ENCODE measurements around the gene IRF2BP2. TPM values are rescaled to one million over a fixed set of nuclear protein-coding genes. Genes with fewer than 3 reads are reported as not detected.
A peak's percentile ranks its signal among the peaks of the same experiment; 100 is the strongest.

The IRF2BP2 gene
- total RNA-seq, 6 donors from 2014 or later = 83.8 to 157 (median 116) TPM

GRCh38 chr1:234589064-234589800 is 20.7 kb downstream of the IRF2BP2 start:
- no peak overlapping the region for H3K27ac ChIP-seq
- ATAC-seq (ENCODE audit: low FRiP score in 2 of 2) (peak in 1 of 2 donors; percentile 49), DNase-seq (no peak)
- no peaks in the 10 kb centered on the region for H3K27me3 ChIP-seq
- H3K4me1 ChIP-seq = peaks cover 0 to 2% (median 0%) of the 10 kb centered on the region in 4 donors
- 85 to 91% methylated on average over 13 to 16 of the region's 16 CpGs for WGBS, 2 donors
- no peaks in the 10 kb centered on the region for H3K9me3 ChIP-seq
- no peak overlapping the region for H3K4me3 ChIP-seq
- no peak for TF ChIP-seq CTCF (IDR thresholded peaks at IDR 0.05)
- TF ChIP-seq POLR2AphosphoS5 (IDR thresholded peaks at IDR 0.05) = no peak
- TF ChIP-seq POLR2A (IDR thresholded peaks at IDR 0.05) = no peak
- no peaks in the 10 kb centered on the region for H3K36me3 ChIP-seq

GRCh38 chr1:234588386-234588785 is 21.6 kb downstream of the IRF2BP2 start:
- Histone ChIP-seq H3K27me3 (no peaks in the 10 kb centered on the region), H3K9me3 (no peaks in the 10 kb centered on the region), H3K4me1 (peaks cover 0 to 2% (median 0%) of the 10 kb centered on the region in 4 donors), H3K36me3 (no peaks in the 10 kb centered on the region), H3K4me3 (no peak overlapping the region), H3K27ac (no peak overlapping the region)
- WGBS, 2 donors = 74 to 82% methylated on average over 4 of the region's 4 CpGs
- TF ChIP-seq CTCF (IDR thresholded peaks at IDR 0.05) (no peak), POLR2A (IDR thresholded peaks at IDR 0.05) (no peak), POLR2AphosphoS5 (IDR thresholded peaks at IDR 0.05) (no peak), EP300 (IDR thresholded peaks at IDR 0.05) (no peak)
- no peak for ATAC-seq (ENCODE audit: low FRiP score in 2 of 2)
- no peak for DNase-seq

- 76 to 84% methylated on average over 12 of the region's 12 CpGs for WGBS, 2 donors
- no peak for TF ChIP-seq CTCF (IDR thresholded peaks at IDR 0.05)
- H3K4me3 ChIP-seq = no peak overlapping the region
- ATAC-seq (ENCODE audit: low FRiP score in 2 of 2) (no peak), DNase-seq (no peak)
- H3K27ac ChIP-seq = no peak overlapping the region
- H3K27me3 ChIP-seq = no peaks in the 10 kb centered on the region
- H3K9me3 ChIP-seq = no peaks in the 10 kb centered on the region
- peaks cover 0 to 2% (median 0%) of the 10 kb centered on the region in 4 donors for H3K4me1 ChIP-seq
- no peaks in the 10 kb centered on the region for H3K36me3 ChIP-seq
These were observed 23.0 kb downstream of the IRF2BP2 start for GRCh38 chr1:234586892-234587485.

GRCh38 chr1:234586304-234586703 is 23.7 kb downstream of the IRF2BP2 start:
- 91 to 97% methylated on average over 5 of the region's 5 CpGs for WGBS, 2 donors
- Histone ChIP-seq H3K27ac (no peak overlapping the region), H3K4me3 (no peak overlapping the region), H3K9me3 (no peaks in the 10 kb centered on the region), H3K4me1 (peaks cover 0 to 2% (median 0%) of the 10 kb centered on the region in 4 donors), H3K27me3 (no peaks in the 10 kb centered on the region), H3K36me3 (no peaks in the 10 kb centered on the region)
- ATAC-seq (ENCODE audit: low FRiP score in 2 of 2) = no peak
- no peak for DNase-seq
- TF ChIP-seq POLR2AphosphoS5 (IDR thresholded peaks at IDR 0.05) = no peak
- TF ChIP-seq POLR2A (IDR thresholded peaks at IDR 0.05) = no peak
- TF ChIP-seq EP300 (IDR thresholded peaks at IDR 0.05) = no peak
- no peak for TF ChIP-seq CTCF (IDR thresholded peaks at IDR 0.05)
